Activated naive CD8-positive, alpha-beta T cell treated with anti-CD3 and anti-CD28 coated beads for 36 hours (primary cell): ENCODE results near the gene EFNB1. TPM values are rescaled to one million over a fixed set of nuclear protein-coding genes. Genes with fewer than 3 reads are reported as not detected.

Experiments
- DNase-seq: peaks from one replicate; pipeline ENCODE4 v3.0.0; 2021
- H3K27ac Mint-ChIP-seq: one replicate; pipeline ENCODE4 v1.8.0; 2022; ENCODE audit warnings: mild to moderate bottlenecking, moderate library complexity, mixed read lengths
- H3K27me3 Mint-ChIP-seq: one replicate; pipeline ENCODE4 v1.8.0; 2022; ENCODE audit warnings: mild to moderate bottlenecking, mixed read lengths
- H3K36me3 Mint-ChIP-seq: one replicate; pipeline ENCODE4 v1.8.0; 2021; ENCODE audit warnings: mild to moderate bottlenecking, mixed read lengths
- H3K4me1 Mint-ChIP-seq: one replicate; pipeline ENCODE4 v1.8.0; 2021; ENCODE audit warnings: mixed read lengths
- H3K4me3 Mint-ChIP-seq: one replicate; pipeline ENCODE4 v1.8.0; 2022; ENCODE audit warnings: mild to moderate bottlenecking, moderate library complexity, mixed read lengths
- H3K9me3 Mint-ChIP-seq: one replicate; pipeline ENCODE4 v1.8.0; 2022; ENCODE audit warnings: mixed read lengths
- total RNA-seq, 2 experiments: library from RNA; stranded (reverse); gene quantifications; one replicate each; pipeline ENCODE4 v1.2.3, GENCODE V29; 2021

EFNB1 gene
- total RNA-seq, 2 experiments from 2014 or later: 4.3 to 4.5 TPM

DNA sequence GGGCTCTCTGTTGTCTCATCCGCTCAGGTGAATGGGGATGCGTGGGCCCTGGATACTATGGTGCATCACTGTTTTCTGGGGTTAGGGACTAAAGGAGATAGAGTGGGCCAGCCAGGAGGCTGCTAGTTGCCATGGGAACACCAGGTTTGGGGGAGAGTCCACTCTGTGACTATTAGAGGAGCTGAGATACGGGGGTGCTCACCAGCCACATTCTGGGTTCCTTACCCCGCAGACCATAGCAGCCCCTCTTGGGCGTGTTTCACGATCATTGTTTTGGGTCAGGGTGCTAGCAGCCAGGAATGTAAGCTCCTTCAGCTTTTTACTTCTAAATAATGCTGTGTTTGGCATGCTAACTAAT, 4.6 kb downstream of the EFNB1 start:
- no peak for DNase-seq

DNA sequence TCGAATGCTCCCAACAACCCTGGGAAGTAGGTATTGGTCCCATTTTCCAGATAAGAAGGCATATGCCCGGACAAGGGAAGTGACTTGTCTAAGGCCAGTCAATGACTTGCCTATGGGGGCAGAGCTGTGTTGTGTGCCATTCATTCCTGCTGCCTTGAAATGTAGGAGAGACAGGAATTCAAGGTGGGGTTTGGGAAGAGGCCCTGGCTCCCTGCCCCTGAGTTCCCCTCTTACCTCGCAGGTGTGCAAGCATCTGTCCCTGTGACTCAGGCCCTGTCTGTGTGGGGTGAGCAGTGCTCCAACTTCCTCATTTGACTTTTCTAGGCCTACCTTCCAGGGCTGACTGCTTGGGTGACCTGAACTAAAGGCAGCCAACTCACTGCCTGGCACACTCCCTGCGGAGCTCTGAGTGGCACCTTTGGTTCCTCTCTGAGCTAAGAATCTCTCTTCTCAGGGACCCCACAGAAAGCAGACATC, 5.1 kb downstream of the EFNB1 start:
- Mint-ChIP-seq H3K9me3 (no peaks in the 10 kb centered on the region), H3K4me3 (no peak overlapping the region), H3K36me3 (no peaks in the 10 kb centered on the region), H3K27ac (no peak overlapping the region), H3K4me1 (peaks cover 10% of the 10 kb centered on the region), H3K27me3 (no peaks in the 10 kb centered on the region)
- no peak for DNase-seq

More for the DNA sequence above, 4.6 kb downstream of the EFNB1 start:
- Mint-ChIP-seq H3K27me3 (no peaks in the 10 kb centered on the region), H3K4me3 (no peak overlapping the region), H3K36me3 (no peaks in the 10 kb centered on the region), H3K9me3 (no peaks in the 10 kb centered on the region), H3K4me1 (peaks cover 12% of the 10 kb centered on the region), H3K27ac (no peak overlapping the region)

DNA sequence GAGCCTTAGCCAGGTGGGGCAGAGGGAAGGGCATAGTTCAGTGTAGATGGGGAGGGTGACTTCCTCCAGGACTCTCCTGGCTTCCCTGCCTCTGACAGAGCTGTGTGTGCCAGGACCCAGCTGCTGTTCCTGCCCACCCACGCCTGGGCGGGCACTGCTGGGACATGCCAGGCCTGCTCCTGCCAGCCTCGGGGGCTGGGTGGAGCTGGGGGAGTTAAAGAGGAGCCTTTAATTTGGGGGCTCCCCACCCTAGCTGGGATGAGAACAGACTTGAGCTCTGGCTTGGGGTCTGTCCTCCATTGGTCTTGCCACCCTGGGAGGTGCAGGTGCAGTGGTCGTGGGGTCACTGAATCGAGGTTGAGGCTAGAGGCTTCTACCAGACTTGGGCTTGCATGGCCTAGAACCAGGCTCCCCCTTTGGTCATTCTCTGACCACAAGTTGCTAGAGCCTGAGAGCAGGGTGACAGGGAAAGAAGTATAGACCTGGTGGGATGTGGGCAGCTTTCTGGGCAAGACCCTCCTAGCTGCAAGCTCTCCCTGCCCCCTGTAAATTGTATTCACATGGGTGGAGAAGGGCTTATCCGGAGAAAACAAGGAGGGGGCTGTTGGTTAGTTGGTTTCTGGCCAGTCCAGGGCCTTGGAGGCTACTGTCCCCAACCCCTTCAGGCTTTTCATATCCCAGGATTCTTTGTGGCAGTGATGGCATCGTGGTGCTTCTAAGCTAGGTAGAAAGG, 5.7 kb downstream of the EFNB1 start:
- H3K27ac Mint-ChIP-seq: no peak overlapping the region
- H3K9me3 Mint-ChIP-seq: no peaks in the 10 kb centered on the region
- no peak overlapping the region for H3K4me3 Mint-ChIP-seq
- no peak for DNase-seq
- H3K36me3 Mint-ChIP-seq: no peaks in the 10 kb centered on the region
- no peaks in the 10 kb centered on the region for H3K27me3 Mint-ChIP-seq
- H3K4me1 Mint-ChIP-seq: peaks cover 10% of the 10 kb centered on the region

DNA sequence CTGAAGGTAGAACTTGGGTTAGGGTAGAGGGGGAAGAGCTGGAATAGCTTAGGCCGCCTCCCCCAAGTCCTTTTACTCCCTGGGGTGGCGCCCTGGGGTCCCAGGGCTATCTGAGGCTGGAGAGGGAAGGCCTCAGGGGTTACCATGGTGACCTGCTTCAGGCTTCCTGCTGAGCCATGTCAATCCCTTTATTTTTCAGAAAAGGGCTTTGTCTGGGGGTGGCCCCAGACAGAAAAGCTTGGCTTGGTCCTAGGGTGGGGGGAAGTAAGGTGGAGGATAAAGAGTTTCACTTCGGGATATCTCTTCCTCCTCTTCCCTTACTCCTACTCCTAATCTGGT, 6.3 kb downstream of the EFNB1 start:
- Mint-ChIP-seq H3K27me3 (no peaks in the 10 kb centered on the region), H3K9me3 (no peaks in the 10 kb centered on the region), H3K27ac (no peak overlapping the region), H3K36me3 (no peaks in the 10 kb centered on the region), H3K4me1 (peaks cover 10% of the 10 kb centered on the region), H3K4me3 (no peak overlapping the region)
- no peak for DNase-seq

DNA sequence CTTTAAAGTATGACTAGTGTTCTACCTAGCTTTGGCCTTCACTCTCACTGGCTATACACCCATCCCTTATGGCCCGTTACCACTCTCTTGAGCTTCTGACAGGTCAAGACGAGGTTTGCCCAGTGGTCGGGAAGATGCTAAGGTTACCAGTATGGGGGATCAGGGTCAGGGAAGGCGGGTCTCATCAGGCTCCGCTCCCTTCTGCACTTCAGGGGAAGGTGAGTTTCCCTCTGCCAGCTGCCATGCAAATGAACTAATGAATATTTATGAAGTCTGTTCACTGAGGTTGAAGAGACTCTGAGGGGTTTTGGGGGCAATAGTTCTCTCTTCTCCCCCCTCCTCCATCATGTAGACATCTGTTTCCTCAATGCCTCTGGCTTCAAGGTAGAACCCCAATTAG, 6.6 kb downstream of the EFNB1 start:
- Mint-ChIP-seq H3K27me3 (no peaks in the 10 kb centered on the region), H3K4me1 (peaks cover 10% of the 10 kb centered on the region), H3K27ac (no peak overlapping the region), H3K36me3 (no peaks in the 10 kb centered on the region), H3K9me3 (no peaks in the 10 kb centered on the region), H3K4me3 (no peak overlapping the region)
- DNase-seq: no peak

DNA sequence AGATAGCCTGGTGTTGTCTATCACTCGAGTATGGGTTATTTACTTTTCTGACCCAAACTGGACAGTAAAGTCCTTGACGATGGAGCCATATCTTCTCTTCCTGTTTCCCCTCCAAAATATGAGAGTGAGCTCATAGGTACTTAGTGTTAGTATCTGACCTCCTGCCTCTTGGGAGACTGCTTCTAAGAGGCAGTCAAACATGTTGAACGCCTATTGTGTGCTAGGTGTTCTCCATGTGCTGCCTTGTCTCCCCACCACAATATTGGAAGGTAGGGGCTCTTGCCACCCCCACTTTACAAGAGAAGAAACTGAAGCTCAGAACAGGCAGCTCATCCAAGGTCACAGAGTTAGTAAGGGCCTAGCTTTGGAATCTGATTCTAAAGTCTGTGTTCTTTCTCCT, 8.3 kb downstream of the EFNB1 start:
- peaks cover under 1% of the 10 kb centered on the region for H3K4me1 Mint-ChIP-seq
- no peaks in the 10 kb centered on the region for H3K27me3 Mint-ChIP-seq
- DNase-seq: no peak
- no peaks in the 10 kb centered on the region for H3K9me3 Mint-ChIP-seq
- H3K27ac Mint-ChIP-seq: no peak overlapping the region
- H3K36me3 Mint-ChIP-seq: no peaks in the 10 kb centered on the region
- H3K4me3 Mint-ChIP-seq: no peak overlapping the region

DNA sequence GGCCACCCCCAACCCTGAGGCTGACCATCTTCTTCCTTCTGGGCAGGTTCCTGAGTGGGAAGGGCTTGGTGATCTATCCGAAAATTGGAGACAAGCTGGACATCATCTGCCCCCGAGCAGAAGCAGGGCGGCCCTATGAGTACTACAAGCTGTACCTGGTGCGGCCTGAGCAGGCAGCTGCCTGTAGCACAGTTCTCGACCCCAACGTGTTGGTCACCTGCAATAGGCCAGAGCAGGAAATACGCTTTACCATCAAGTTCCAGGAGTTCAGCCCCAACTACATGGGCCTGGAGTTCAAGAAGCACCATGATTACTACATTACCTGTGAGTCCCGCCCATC, 9.7 kb downstream of the EFNB1 start:
- H3K27ac Mint-ChIP-seq: no peak overlapping the region
- H3K36me3 Mint-ChIP-seq: no peaks in the 10 kb centered on the region
- no peak for DNase-seq

DNA sequence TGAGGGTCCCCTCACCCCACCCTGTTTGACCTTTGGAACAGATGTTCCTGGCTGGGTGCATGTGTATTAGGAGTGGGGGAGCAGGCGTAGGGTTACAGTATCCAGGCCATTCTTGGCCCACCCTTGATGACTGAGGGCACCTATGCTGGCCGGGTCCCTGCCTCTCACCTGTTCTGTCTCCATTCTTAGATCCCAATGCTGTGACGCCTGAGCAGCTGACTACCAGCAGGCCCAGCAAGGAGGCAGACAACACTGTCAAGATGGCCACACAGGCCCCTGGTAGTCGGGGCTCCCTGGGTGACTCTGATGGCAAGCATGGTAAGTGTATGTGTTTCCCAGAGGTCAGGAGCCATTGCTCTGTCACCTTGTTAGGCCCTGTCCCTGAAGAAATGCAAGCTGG, 10.9 kb downstream of the EFNB1 start:
- no peaks in the 10 kb centered on the region for H3K36me3 Mint-ChIP-seq
- no peak overlapping the region for H3K27ac Mint-ChIP-seq
- DNase-seq: no peak
- H3K27me3 Mint-ChIP-seq: no peaks in the 10 kb centered on the region
- no peaks in the 10 kb centered on the region for H3K4me1 Mint-ChIP-seq
- no peak overlapping the region for H3K4me3 Mint-ChIP-seq
- H3K9me3 Mint-ChIP-seq: no peaks in the 10 kb centered on the region

More for the DNA sequence above, 9.7 kb downstream of the EFNB1 start:
- no peaks in the 10 kb centered on the region for H3K4me1 Mint-ChIP-seq
- no peak overlapping the region for H3K4me3 Mint-ChIP-seq
- no peaks in the 10 kb centered on the region for H3K9me3 Mint-ChIP-seq
- no peaks in the 10 kb centered on the region for H3K27me3 Mint-ChIP-seq

DNA sequence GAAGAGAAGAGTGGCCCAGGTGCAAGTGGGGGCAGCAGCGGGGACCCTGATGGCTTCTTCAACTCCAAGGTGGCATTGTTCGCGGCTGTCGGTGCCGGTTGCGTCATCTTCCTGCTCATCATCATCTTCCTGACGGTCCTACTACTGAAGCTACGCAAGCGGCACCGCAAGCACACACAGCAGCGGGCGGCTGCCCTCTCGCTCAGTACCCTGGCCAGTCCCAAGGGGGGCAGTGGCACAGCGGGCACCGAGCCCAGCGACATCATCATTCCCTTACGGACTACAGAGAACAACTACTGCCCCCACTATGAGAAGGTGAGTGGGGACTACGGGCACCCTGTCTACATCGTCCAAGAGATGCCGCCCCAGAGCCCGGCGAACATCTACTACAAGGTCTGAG, 11.4 kb downstream of the EFNB1 start:
- Mint-ChIP-seq H3K27me3 (no peaks in the 10 kb centered on the region), H3K36me3 (no peaks in the 10 kb centered on the region), H3K27ac (no peak overlapping the region), H3K4me1 (no peaks in the 10 kb centered on the region), H3K9me3 (no peaks in the 10 kb centered on the region), H3K4me3 (no peak overlapping the region)
- DNase-seq: no peak

DNA sequence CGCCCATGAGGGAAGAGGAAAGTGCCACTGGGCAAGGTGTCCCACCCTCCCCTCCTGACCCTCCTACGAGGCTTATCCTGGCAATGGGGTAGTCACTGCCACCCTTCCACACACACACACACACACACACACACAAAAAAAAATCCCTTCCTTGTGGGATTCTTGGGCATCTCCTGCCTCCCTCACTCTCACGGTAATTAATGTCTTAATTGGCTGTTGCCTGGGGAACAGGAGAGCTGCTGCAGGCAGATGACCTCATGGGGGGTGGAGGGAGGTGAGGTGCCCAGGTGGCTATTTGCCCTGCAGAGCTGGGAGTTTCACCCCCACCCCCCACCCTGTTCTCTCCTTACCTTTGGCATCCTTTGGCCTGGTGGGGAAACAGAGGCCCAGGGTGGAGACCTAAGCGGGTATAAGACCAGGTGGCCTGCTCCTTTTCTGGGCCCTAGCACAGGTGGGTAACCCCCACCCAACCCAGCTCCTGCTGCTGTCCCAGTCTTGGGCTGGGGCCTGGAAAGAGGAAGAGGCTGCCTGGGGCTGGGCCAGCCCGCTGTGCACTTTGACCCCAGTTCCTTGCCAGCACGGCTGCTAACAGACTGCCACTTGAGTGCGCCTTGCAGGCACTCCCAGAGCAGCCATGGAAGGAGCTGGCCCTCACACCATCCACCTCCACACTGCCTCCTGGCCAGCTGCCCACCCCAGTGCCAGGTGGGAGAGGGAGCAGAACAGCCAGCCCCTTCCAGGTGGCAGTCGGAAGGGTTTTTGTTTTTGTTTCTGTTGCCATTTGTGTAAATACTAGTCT, 12.6 kb downstream of the EFNB1 start:
- no peak overlapping the region for H3K27ac Mint-ChIP-seq
- H3K27me3 Mint-ChIP-seq: no peaks in the 10 kb centered on the region
- no peak overlapping the region for H3K4me3 Mint-ChIP-seq
- no peaks in the 10 kb centered on the region for H3K9me3 Mint-ChIP-seq
- DNase-seq: no peak
- H3K36me3 Mint-ChIP-seq: no peaks in the 10 kb centered on the region
- H3K4me1 Mint-ChIP-seq: no peaks in the 10 kb centered on the region

DNA sequence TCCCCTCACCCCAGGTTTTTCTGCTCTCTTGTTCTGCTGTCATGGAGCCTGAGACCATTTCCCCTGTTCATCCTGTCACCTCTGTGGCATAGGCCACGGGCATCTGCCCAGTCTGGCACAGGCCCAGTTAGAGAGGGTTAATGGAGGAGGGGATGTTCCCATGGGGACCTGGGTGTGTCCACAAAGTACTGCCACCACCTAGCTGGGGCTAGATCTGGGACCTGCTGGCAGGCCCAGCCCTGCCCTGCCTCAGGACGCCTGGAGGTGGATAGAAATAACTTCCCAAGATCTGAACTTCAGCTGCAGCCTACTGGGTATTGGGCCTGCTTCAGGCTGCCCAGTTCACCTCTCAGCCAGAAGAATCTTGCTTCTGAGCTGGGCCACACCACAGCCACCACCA, 13.5 kb downstream of the EFNB1 start:
- H3K36me3 Mint-ChIP-seq: no peaks in the 10 kb centered on the region
- H3K4me3 Mint-ChIP-seq: no peak overlapping the region
- no peak for DNase-seq
- no peaks in the 10 kb centered on the region for H3K4me1 Mint-ChIP-seq
- no peak overlapping the region for H3K27ac Mint-ChIP-seq
- no peaks in the 10 kb centered on the region for H3K9me3 Mint-ChIP-seq
- H3K27me3 Mint-ChIP-seq: no peaks in the 10 kb centered on the region

DNA sequence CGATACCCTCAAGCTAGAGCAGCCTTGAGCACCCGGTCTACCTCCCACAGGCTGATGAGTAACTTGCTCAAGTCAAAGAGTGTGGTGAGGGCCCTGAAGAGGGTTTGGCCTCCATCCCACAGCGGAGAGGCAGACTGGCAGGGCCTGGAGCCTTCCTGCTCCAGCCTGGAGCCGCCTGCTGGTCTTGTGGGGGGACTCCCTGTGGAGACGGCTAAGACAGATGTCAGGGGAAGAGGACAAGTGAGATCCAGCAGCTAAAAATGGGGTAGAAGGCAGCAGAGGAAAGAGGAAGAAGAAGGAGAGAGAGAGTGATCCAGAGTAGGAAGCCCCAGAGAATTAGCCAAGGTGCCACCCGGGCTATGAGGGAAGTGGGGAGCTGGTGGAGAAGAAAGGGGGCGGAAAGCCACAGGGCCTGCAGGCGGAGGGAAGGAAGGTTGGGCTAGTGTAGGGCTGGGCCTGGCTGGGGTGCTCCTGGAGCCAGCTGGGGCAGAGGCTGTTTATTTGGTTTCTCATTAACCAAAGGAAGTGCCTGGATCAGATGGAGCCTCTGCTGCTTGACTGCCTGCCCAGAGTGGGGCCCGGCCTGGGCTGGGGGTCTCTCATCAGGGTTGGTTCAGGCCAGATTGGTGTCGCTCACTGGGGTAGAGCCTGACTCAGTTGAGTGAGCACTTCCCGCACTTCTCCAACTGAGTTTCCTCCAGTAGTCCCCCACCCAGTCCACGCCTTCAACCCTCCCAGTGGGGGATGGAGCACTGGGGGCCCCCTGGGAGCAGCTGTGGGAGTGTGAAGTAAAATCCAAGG, 14.2 kb downstream of the EFNB1 start:
- H3K27me3 Mint-ChIP-seq: no peaks in the 10 kb centered on the region
- H3K9me3 Mint-ChIP-seq: no peaks in the 10 kb centered on the region
- no peak for DNase-seq
- H3K4me1 Mint-ChIP-seq: no peaks in the 10 kb centered on the region
- H3K36me3 Mint-ChIP-seq: no peaks in the 10 kb centered on the region
- no peak overlapping the region for H3K27ac Mint-ChIP-seq
- H3K4me3 Mint-ChIP-seq: no peak overlapping the region

DNA sequence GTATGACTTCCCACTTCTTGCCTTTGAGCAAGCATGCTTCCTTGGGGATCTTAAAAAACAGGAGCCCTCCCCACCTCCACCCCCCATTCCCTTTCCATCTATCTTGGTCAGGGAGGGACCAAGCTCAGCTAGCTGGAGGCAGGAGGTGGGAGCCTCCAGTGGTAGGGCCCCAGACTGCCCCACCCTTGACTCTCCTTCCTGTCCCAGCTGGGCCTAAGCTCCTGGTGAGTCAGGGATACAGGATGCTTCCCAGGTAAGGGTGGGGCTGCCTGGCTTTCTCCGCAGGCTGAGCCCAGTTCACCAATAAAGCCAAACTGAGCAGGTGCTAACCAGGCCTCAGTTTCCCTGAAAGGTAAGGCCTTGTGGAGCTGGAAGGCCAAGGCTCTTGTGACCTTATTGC, 15.2 kb downstream of the EFNB1 start:
- Mint-ChIP-seq H3K4me1 (no peaks in the 10 kb centered on the region), H3K4me3 (no peak overlapping the region), H3K27ac (no peak overlapping the region), H3K9me3 (no peaks in the 10 kb centered on the region), H3K36me3 (no peaks in the 10 kb centered on the region), H3K27me3 (no peaks in the 10 kb centered on the region)
- DNase-seq: no peak

DNA sequence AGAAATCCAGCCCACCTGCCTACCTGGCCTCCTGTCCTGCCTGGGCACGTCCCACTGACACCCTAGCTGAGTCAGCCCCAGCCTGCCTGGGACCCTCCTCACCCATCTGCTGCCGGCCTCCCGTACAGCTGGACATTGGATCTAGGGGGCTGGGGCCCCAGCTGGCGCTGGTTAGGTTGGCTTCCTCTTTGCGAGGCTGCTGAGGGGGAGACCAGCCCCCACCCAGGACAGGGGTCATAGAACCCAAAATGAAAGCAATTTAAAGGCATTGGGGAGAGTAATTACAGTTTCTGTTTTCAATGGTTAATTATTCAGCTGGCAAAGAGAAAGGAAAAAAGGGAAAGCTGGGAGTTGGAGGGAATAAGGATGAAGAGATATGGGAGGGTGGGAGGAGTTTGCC, 15.8 kb downstream of the EFNB1 start:
- no peaks in the 10 kb centered on the region for H3K9me3 Mint-ChIP-seq
- H3K4me1 Mint-ChIP-seq: no peaks in the 10 kb centered on the region
- H3K4me3 Mint-ChIP-seq: no peak overlapping the region
- no peaks in the 10 kb centered on the region for H3K27me3 Mint-ChIP-seq
- no peak overlapping the region for H3K27ac Mint-ChIP-seq
- H3K36me3 Mint-ChIP-seq: no peaks in the 10 kb centered on the region
- no peak for DNase-seq

DNA sequence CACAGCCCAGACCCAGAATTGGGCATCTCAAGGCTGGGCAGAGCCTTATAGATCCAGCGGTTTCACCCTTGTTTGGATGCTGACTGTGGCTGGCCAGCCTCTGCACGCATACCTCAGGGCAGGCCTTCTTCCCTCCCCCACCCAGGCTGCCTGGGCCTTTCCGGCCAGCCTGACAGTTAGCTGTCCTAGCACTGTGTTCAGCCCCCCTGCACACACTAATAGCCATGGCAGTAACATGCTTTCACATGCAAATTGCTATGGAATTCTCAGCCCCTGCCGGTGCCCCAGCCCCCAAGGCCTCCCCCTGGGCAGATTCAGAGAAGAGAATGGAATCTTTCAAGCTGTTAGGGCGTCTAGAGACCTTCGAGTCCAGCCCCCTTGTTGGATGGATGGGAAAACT, 17.7 kb downstream of the EFNB1 start:
- no peak for DNase-seq

More for the DNA sequence above, 17.7 kb downstream of the EFNB1 start:
- no peaks in the 10 kb centered on the region for H3K9me3 Mint-ChIP-seq
- H3K36me3 Mint-ChIP-seq: no peaks in the 10 kb centered on the region
- H3K4me3 Mint-ChIP-seq: no peak overlapping the region
- H3K27me3 Mint-ChIP-seq: no peaks in the 10 kb centered on the region
- no peak overlapping the region for H3K27ac Mint-ChIP-seq
- H3K4me1 Mint-ChIP-seq: no peaks in the 10 kb centered on the region
